ENCODE measurements around the gene TAB2.

- TF ChIP-seq CTCF (IDR thresholded peaks at IDR 0.05), result no peak
- TF ChIP-seq POLR2A (IDR thresholded peaks at IDR 0.05), result no peak
Observed at GRCh38 chr6:149389509-149390297, 72.2 kb downstream of the TAB2 start.

All from body of pancreas (tissue), 4 donors.